ENCODE results near the gene VWA5A. TPM values are rescaled to one million over a fixed set of nuclear protein-coding genes. Genes with fewer than 3 reads are reported as not detected.
A peak's percentile ranks its signal among the peaks of the same experiment; 100 is the strongest.
"Not testable (repeated sequence)": the region's sequence is repeated elsewhere in the genome, so short reads cannot be mapped to it uniquely, and the experiment has no call there.

Gene VWA5A
- total RNA-seq, 1 donor from 2014 or later: 14.7 TPM

DNA sequence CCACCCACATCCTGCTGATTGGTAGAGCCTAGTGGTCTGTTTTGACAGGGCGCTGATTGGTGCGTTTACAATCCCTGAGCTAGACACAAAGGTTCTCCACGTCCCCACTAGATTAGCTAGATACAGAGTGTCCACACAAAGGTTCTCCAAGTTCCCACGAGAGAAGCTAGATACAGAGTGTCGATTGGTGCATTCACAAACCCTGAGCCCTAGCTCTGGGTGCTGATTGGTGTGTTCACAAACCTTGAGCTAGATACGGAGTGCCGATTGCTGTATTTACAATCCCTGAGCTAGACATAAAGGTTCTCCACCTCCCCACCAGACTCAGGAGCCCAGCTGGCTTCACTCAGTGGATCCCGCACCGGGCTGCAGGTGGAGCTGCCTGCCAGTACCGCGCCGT, 55.1 kb downstream of the VWA5A start:
- DNase-seq (ENCODE audit: low read depth, low spot score): not testable (repeated sequence)

DNA sequence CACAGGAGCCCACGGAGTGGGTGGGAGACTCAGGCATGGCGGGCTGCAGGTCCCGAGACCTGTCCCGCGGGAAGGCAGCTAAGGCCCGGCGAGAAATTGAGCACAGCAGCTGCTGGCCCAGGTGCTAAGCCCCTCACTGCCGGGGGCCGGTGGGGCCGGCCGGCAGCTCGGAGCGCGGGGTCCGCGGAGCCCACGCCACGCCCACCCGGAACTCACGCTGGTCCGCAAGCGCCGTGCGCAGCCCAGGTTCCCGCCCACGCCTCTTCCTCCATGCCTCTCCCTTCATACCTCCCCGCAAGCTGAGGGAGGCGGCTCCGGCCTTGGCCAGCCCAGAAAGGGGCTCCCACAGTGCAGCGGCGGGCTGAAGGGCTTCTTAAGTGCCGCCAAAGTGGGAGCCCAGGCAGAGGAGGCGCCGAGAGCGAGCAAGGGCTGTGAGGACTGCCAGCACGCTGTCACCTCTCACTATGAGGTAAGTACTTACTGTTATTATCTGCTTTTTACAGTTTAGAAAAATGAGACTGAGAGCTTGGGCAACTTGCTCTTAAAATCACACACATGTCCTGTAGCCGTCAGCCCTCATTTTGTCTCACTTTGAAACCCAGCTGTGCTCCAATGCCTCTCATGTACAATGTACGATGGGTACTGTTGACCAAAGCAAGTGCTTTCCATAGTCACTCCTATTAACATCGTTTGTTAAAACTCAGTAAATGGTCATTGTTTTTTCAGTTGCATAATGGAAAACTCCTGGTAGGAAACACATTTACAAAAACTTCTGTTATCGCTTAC, 55.7 kb downstream of the VWA5A start:
- DNase-seq (ENCODE audit: low read depth, low spot score): no peak

DNA sequence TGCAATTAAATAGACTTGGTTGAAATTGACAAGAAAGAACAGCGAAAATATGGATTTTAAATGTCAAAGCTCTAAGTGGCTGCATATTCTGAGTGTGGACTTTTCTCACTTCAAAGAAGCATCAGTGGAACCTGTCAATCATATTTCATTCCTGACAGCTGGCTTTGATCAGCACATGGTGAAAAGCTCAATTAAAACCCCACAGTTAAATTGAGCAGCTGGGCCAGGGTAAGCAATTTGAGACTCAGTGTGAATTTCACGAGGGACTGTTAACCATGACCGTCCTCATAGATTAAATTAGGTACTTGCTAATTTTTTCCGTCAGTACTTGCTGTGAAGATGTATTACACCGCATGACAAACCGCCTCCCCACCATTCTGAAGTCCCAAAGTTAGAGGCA, 56.9 kb downstream of the VWA5A start:
- no peak for DNase-seq (ENCODE audit: low read depth, low spot score)

DNA sequence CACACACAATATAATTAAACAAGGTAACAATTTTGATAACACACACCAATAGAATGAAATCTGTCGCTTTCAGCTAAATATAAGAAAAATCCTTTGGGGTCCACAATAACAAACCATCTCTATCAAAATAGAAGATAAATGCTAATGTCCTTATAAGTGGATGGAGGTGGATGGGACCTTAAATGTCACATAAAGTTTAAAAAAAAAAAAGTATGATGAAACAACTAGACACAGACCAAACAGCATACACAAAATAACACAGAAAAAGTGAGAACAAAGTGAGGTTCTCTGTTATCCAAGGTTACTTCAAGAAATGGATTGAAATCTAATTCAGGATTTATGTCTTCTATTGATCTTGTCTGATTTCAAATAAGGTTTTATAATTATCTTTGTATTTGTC, 57.3 kb downstream of the VWA5A start:
- no peak for DNase-seq (ENCODE audit: low read depth, low spot score)

DNA sequence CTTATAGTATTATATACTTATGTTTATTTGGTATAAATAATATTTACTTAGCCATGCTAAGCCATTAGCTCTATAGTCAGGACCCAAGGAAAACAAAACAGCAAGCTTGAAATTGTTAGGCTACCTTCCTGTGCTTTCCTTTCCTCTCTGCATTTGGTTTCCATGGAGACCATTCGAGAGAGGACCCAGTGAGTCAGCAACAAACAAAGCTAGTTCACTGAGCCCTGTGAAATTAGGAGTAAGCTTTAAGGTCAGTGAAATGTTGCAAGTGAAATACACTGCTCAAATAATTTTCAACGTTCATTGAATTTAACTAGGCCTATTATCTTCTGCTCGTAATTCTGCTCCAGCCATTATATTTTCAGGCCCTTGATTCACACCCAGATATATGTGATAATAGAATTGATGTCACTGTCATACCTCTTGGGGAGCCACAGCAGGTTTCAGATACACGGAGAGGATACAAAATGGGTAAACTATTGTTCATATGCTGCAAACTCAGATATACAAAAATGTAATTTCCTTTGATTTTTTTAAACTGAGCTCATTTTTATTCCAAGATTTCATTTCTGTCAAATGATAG, 58.8 kb downstream of the VWA5A start:
- DNase-seq (ENCODE audit: low read depth, low spot score): peak; percentile 69

- DNase-seq (ENCODE audit: low read depth, low spot score): no peak
Observed at GRCh38 chr11:124176925-124177715, 61.9 kb downstream of the VWA5A start.

DNA sequence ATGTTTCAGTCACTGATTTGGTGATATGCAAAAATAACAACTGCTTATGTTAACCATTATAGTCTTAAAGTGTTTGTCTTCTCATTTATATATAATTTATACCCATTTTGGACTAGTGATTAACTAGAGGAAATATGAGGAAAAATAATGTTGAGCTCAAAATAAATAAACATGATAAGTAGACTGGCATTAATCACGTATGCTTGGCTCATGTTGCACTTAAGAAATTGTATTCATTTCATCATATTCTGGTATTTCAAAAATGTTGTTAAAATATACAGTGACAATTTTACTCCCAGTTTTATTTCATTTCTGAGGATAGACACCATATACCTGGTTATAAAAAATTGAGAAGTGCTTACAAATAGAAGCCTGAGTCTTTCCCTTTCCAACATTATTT, 64.1 kb downstream of the VWA5A start:
- DNase-seq (ENCODE audit: low read depth, low spot score): no peak

GRCh38 chr11:124183068-124183467, 67.8 kb downstream of the VWA5A start, which contains the start of gene OR10D3:
OR10D3 (plus strand) TSS chr11:124183345; CDS start chr11:124185270, 1,925 bp downstream.
- DNase-seq (ENCODE audit: low read depth, low spot score): no peak

GRCh38 chr11:124190298-124191139, 75.3 kb downstream of the VWA5A start:
- no peak for DNase-seq (ENCODE audit: low read depth, low spot score)

GRCh38 chr11:124193221-124194010, 78.2 kb downstream of the VWA5A start:
- no peak for DNase-seq (ENCODE audit: low read depth, low spot score)

DNA sequence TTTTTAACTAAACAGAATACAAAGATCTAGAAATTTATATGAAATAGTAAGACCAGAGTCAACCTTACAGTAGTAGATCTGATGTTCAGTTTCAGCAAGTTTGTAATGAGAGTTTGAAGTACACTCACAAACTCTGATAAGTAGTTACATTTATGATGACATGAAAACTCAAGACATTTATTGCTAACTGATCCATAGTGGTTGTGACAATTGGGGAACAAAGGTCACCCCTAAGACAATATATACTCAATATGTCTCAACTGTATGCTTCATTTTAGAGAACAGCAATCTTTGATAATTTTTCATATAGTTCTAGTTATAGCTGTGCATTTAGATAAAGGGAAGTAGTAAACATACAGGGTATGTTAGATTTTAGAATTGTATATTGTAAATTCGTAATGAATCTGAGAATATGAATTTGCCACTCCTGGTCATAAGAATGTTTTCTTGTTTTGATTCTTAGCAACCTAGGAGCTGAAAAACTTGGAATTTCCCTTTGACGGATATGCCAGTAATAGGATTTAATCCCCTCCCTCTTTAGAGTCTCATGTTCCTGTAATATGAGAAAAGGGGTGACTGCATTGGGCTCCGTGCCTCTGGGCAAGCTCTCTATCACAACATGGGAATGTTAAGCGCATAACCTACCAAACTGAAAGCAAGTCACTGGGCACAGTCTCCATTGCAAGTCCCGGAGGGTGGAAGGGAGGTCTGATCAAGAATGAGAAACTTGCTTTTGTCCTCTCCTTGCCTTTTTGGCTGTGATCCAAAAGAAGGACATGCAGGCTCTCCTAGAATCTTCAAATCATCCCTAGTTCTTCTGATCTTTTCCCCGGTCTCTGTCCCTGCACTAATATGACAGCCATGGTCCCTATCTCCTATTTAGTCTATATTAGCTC, 79.3 kb downstream of the VWA5A start:
- no peak for DNase-seq (ENCODE audit: low read depth, low spot score)

- peak; percentile 45 for DNase-seq (ENCODE audit: low read depth, low spot score)
Observed at GRCh38 chr11:124195189-124195734, 80.0 kb downstream of the VWA5A start.

Other genes with a start within 250 kb of the VWA5A start
- not detected in 2 replicates for gene TMEM225, start 229.8 kb upstream of the VWA5A start, total RNA-seq
- 0.04 TPM in 1 of 2 replicates, not detected in the other for gene OR8D4, start 213.3 kb upstream of the VWA5A start, total RNA-seq
- not detected in 2 replicates for gene OR4D5, start 175.8 kb upstream of the VWA5A start, total RNA-seq
- not detected in 2 replicates for gene OR6T1, start 171.6 kb upstream of the VWA5A start, total RNA-seq
- not detected in 2 replicates for gene OR10S1, start 137.7 kb upstream of the VWA5A start, total RNA-seq
- not detected in 2 replicates for gene OR10G6, start 120.3 kb upstream of the VWA5A start, total RNA-seq
- gene OR10G4, start 102.5 kb upstream of the VWA5A start, total RNA-seq: 0.11 TPM in 1 of 2 replicates, not detected in the other
- not detected in 2 replicates for gene OR10G9, start 92.4 kb upstream of the VWA5A start, total RNA-seq
- gene OR10G8, start 88.7 kb upstream of the VWA5A start, total RNA-seq: not detected in 2 replicates
- not detected in 2 replicates for gene OR10G7, start 74.1 kb upstream of the VWA5A start, total RNA-seq
- gene OR10D3, start 67.9 kb downstream of the VWA5A start, total RNA-seq: not detected in 2 replicates
- gene OR8G1, start 125.6 kb downstream of the VWA5A start, total RNA-seq: not detected in 2 replicates
- not detected in 2 replicates for gene OR8G5, start 140.9 kb downstream of the VWA5A start, total RNA-seq
- gene OR8D1, start 198.5 kb downstream of the VWA5A start, total RNA-seq: not detected in 2 replicates
- gene OR8D2, start 204.7 kb downstream of the VWA5A start, total RNA-seq: not detected in 2 replicates